HepG2 (cell line): Measurements from ENCODE around the gene NIT2. TPM values are rescaled to one million over a fixed set of nuclear protein-coding genes. Genes with fewer than 3 reads are reported as not detected.

ENCODE experiments used
- ATAC-seq: fragments of 200-7000 bp; cut with Tn5 transposase; 3 replicates; pipeline ENCODE4 v1.9.1; 2020; ENCODE audit warnings: mild to moderate bottlenecking, moderate library complexity
- BruUV-seq: library from RNA; stranded (reverse); fragments of 400-500 nt; replicated peaks from 2 replicates; lab custom pipeline; 2021; lab: Mats Ljungman, UMichigan
- CTCF ChIA-PET: fragments of 300-600 bp; formaldehyde crosslinking; extraction: SDS; loops from one replicate; lab custom pipeline; 2021; ENCODE audit warnings: low total read pairs, inconsistent platforms, low intra/inter-chr PET ratio; lab: Yijun Ruan, JAX
- POLR2A ChIA-PET: fragments of 350-600 bp; sonication (Branson Sonifier 250); formaldehyde crosslinking; loops from one replicate; lab custom pipeline; 2020; ENCODE audit warnings: antibody characterized with exemption, inconsistent platforms; lab: Yijun Ruan, JAX
- DNase-seq: peaks from one replicate; pipeline ENCODE4 v3.0.0-alpha.2; 2015; ENCODE audit warnings: low spot score
- FAIRE-seq: peaks from 3 replicates; lab custom pipeline; 2011; peaks lifted over from hg19 to GRCh38; lab: Jason Lieb, UNC
- H2AFZ ChIP-seq: one replicate; pipeline ENCODE4 v1.6.1; 2011; ENCODE audit warnings: low read length, inconsistent platforms
- H3K27ac ChIP-seq: fragments of 300-600 bp; 3 replicates; pipeline ENCODE4 v1.8.0; 2011; ENCODE audit warnings: mixed run types, mild to moderate bottlenecking, mixed read lengths, low read length, inconsistent platforms; ENCODE audit not compliant: insufficient read depth; ENCODE audit errors: extremely low read length
- H3K27me3 ChIP-seq, 2 experiments: fragments of 200-600 bp in 1 of 2; 2 replicates in 1 of 2; 3 replicates in 1 of 2; pipeline versions ENCODE4 v1.6.0 to v1.8.0; 2011; ENCODE audit warnings: low read length in 2 of 2, mild to moderate bottlenecking in 2 of 2, moderate library complexity in 2 of 2, inconsistent platforms in 1 of 2; ENCODE audit not compliant: insufficient read depth in 2 of 2, control insufficient read depth in 1 of 2
- H3K36me3 ChIP-seq, 2 experiments: fragments of 200-600 bp in 1 of 2; replicated peaks in 1 of 2; 2 replicates in 1 of 2; 3 replicates in 1 of 2; pipeline versions ENCODE4 v1.5.1 to v1.8.0; 2011; ENCODE audit warnings: low read length in 2 of 2, inconsistent platforms in 1 of 2; ENCODE audit not compliant: insufficient read depth in 2 of 2, control insufficient read depth in 1 of 2
- H3K4me1 ChIP-seq: 2 replicates; pipeline ENCODE4 v1.5.1; 2012; ENCODE audit warnings: low read length, inconsistent platforms; ENCODE audit not compliant: insufficient read depth
- H3K4me2 ChIP-seq: 2 replicates; pipeline ENCODE4 v1.6.0; 2011; ENCODE audit warnings: low read depth, low read length, inconsistent platforms
- H3K4me3 ChIP-seq, 3 experiments: fragments of 200-600 bp in 1 of 3; sonication (generic), shearing (Covaris generic) in 1 of 3; replicated peaks in 1 of 3; 2 replicates each; pipeline ENCODE4 v1.5.1; 2011 to 2016; ENCODE audit warnings: low read length in 3 of 3, inconsistent platforms in 2 of 3, low read depth in 2 of 3, mild to moderate bottlenecking in 2 of 3, control low read depth in 1 of 3, mixed read lengths in 1 of 3; ENCODE audit not compliant: insufficient read depth in 1 of 3
- H3K79me2 ChIP-seq: one replicate; pipeline ENCODE4 v1.6.1; 2011; ENCODE audit warnings: low read length, inconsistent platforms; ENCODE audit not compliant: insufficient read depth
- H3K9ac ChIP-seq: 2 replicates; pipeline ENCODE4 v1.6.0; 2011; ENCODE audit warnings: mild to moderate bottlenecking, low read depth, low read length, inconsistent platforms; ENCODE audit not compliant: insufficient read depth
- H3K9me3 ChIP-seq: 2 replicates; pipeline ENCODE4 v1.5.1; 2012; ENCODE audit warnings: mild to moderate bottlenecking, low read length
- H4K20me1 ChIP-seq: 2 replicates; pipeline ENCODE4 v1.6.0; 2011; ENCODE audit warnings: inconsistent platforms, mild to moderate bottlenecking, low read length, moderate library complexity; ENCODE audit not compliant: insufficient read depth
- EEA1 ChIP-seq: sonication (generic); formaldehyde crosslinking; IDR thresholded peaks from 2 replicates; pipeline ENCODE4 v1.5.1; 2020; ENCODE audit warnings: mild to moderate bottlenecking, missing genetic modification reagents, borderline replicate concordance
- KAT8 ChIP-seq: IDR thresholded peaks from 2 replicates; pipeline ENCODE4 v1.6.1; 2016; ENCODE audit warnings: missing genetic modification reagents, missing compliant biosample characterization
- POLR2A ChIP-seq, 2 experiments: IDR thresholded peaks; 2 replicates each; pipeline ENCODE4 v1.6.1; 2011; ENCODE audit warnings: low read depth in 2 of 2, low read length in 2 of 2, mild to moderate bottlenecking in 1 of 2, moderate library complexity in 1 of 2; ENCODE audit not compliant: insufficient read depth in 1 of 2
- XBP1 ChIP-seq: sonication (generic); formaldehyde crosslinking; IDR thresholded peaks from 2 replicates; pipeline ENCODE4 v1.5.0; 2020; ENCODE audit warnings: missing genetic modification reagents
- XRCC5 ChIP-seq: fragments of 200-400 bp; formaldehyde crosslinking; optimal IDR thresholded peaks from 2 replicates; pipeline ENCODE3; 2017; ENCODE audit warnings: mild to moderate bottlenecking, low read length
- ZNF563 ChIP-seq: sonication (generic); formaldehyde crosslinking; IDR thresholded peaks from 2 replicates; pipeline ENCODE4 v1.8.0; 2022; ENCODE audit warnings: mild to moderate bottlenecking, moderate library complexity, missing genetic modification reagents
- WGBS: methylation state at CpG from one replicate; pipeline ENCODE4 v1.1.6; 2017; ENCODE audit warnings: low lambda C conversion rate; 5-methylcytosine and 5-hydroxymethylcytosine counted together
- in situ Hi-C: cut with HindIII; loops from 2 replicates; pipeline ENCODE4 v1.10.0; 2017; ENCODE audit warnings: low pct_unique_long_range_greater_than_20kb; ENCODE audit not compliant: extremely low pct_ligation_motif_present
- intact Hi-C: fragments of 100-400 bp; cut with micrococcal nuclease; formaldehyde crosslinking; loops from one replicate; pipeline ENCODE4 v1.10.0; 2022; ENCODE audit not compliant: unreplicated experiment
- polyA plus RNA-seq, 8 experiments: library from polyadenylated mRNA; depleted of rRNA in 3 of 8; stranded (reverse) in 7 of 8; unstranded in 1 of 8; fragments of >200 nt; fragmentation: Illumina TruSeq in 4 of 8; extraction: Trizol in 4 of 8; gene quantifications; 2 replicates each; pipeline versions ENCODE4 v1.2.1 to v1.2.3, GENCODE V29; 2011 to 2016; ENCODE audit warnings: low read depth in 4 of 8, missing spikeins in 1 of 8, mixed read lengths in 1 of 8; ENCODE audit not compliant: insufficient read depth in 1 of 8
- total RNA-seq, 5 experiments: library from RNA; depleted of rRNA; stranded (reverse); fragments of >200 nt; fragmentation: Illumina TruSeq; extraction: Trizol; gene quantifications; 2 replicates each; pipeline ENCODE4 v1.2.3, GENCODE V29; 2016; ENCODE audit warnings: low read depth in 1 of 5

Gene NIT2
- total and polyA plus RNA-seq, 2 of the 13 experiments (the other 11 are each of a cell fraction or from before 2014, with no cell fraction given) = 43.4 to 49.1 TPM

DNA sequence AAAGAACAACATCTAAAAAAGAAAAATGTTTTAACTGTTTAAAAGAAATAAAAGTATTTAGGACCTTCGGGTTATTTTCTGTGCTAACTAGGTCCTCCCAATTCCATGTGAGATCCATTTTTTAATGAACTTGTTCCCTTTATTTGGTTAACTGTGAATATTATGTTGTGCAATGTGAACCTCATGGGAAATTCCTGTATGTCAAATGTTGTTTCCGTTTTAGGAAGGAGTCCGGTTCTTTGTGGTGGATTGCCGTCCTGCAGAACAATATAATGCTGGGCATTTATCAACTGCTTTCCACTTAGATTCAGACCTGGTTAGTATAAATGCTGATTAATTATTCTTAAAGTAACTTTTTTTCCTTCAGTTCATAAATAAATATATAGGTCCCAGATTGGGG lies 35.5 kb upstream of the NIT2 start:
- POLR2A ChIA-PET = no interaction called here
- no peaks in the 10 kb centered on the region for H3K79me2 ChIP-seq
- CTCF ChIA-PET = no interaction called here
- TF ChIP-seq EEA1 (CRISPR knock-in tag) = no peak
- ATAC-seq = no peak
- H3K4me3 ChIP-seq = no peak overlapping the region
- H3K27ac ChIP-seq = no peak overlapping the region
- H3K9ac ChIP-seq = no peak overlapping the region
- no peaks in the 10 kb centered on the region for H3K4me1 ChIP-seq
- BruUV-seq = no TSS peak
- H3K36me3 ChIP-seq = peaks cover 8 to 34% of the 10 kb centered on the region in 2 experiments
- H4K20me1 ChIP-seq = no peaks in the 10 kb centered on the region
- intact Hi-C loops = no loop called here
- no peak overlapping the region for H2AFZ ChIP-seq
- in situ Hi-C loops = no loop called here
- 98% methylated on average over 4 of the region's 4 CpGs for WGBS
- H3K4me2 ChIP-seq = no peak overlapping the region
- no peak for DNase-seq
- H3K27me3 ChIP-seq = no peaks in the 10 kb centered on the region
- H3K9me3 ChIP-seq = no peaks in the 10 kb centered on the region
- no peak for FAIRE-seq

DNA sequence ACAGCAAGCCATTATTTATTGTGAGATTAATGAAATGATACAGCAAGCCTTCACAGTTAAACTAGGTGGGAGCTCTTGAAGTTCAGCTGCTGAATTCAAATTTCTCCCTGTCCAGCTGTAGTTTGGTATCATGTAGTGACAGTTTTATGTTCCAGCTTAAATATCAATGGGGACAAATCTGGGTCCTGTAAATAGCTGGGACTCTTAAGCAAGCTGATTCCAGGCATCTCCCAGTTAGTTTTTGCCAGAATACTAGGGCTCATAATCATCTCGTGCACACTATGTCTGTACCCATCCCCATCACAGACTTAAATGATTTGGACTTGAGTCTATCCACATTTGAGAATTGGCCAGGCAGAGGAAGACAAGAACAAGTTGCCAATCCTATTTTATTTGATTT lies 27.9 kb upstream of the NIT2 start:
- H3K4me3 ChIP-seq = no peak overlapping the region
- H4K20me1 ChIP-seq = no peaks in the 10 kb centered on the region
- H3K4me2 ChIP-seq = no peak overlapping the region
- no TSS peak for BruUV-seq
- no peak for DNase-seq
- ChIA-PET POLR2A (no interaction called here), CTCF (no interaction called here)
- no peaks in the 10 kb centered on the region for H3K4me1 ChIP-seq
- intact Hi-C loops = no loop called here
- FAIRE-seq = no peak
- no peak overlapping the region for H2AFZ ChIP-seq
- no peak for ATAC-seq
- no peak overlapping the region for H3K9ac ChIP-seq
- no peaks in the 10 kb centered on the region; a peak in 1 of 5 replicates for H3K27me3 ChIP-seq
- in situ Hi-C loops = no loop called here
- no peak for TF ChIP-seq XBP1
- no peak for TF ChIP-seq KAT8
- TF ChIP-seq POLR2A (IDR thresholded peaks at IDR 0.05; ENCODE audit: insufficient read depth in 1 of 2, low read depth in 2 of 2, low read length in 2 of 2) = no peak
- no peak for TF ChIP-seq XRCC5
- TF ChIP-seq ZNF563 (CRISPR knock-in tag) = no peak
- H3K36me3 ChIP-seq = peaks cover 0 to 37% of the 10 kb centered on the region in 2 experiments; a peak in 4 of 5 replicates
- no peaks in the 10 kb centered on the region for H3K9me3 ChIP-seq
- no peaks in the 10 kb centered on the region for H3K79me2 ChIP-seq
- WGBS = 100% methylated on average over 1 of the region's 1 CpG
- H3K27ac ChIP-seq = no peak overlapping the region
